ENCODE results near the gene SNX5.

Gene SNX5

DNA sequence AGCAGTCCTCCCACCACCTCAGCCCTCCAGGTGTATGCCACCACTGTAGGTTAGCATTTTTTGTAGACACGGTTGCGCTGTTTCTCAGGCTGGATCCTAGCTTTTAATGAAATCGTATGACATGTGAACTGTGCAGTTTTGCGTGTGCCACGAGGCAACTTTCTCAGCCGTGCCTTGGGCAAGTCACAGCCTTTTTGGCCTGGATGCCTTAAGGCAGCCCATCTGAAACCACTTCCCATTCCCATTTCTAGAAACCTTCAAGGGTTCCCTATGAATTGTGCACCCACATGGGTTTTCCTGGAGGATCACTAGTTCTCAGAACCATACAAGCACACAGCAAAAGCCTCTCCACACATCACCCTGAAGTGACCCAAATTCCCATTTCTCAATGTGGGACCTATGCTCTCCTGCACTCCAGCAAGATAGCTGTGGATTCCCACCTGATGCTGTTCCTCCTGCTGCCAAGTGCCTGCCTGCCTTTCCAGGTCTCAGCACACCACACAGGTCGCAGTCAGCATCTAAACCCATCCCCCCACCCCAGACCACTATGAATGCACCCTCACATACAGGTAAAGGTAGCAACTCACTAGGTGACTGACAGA, 28.9 kb downstream of the SNX5 start:
- DNase-seq, result no peak

DNA sequence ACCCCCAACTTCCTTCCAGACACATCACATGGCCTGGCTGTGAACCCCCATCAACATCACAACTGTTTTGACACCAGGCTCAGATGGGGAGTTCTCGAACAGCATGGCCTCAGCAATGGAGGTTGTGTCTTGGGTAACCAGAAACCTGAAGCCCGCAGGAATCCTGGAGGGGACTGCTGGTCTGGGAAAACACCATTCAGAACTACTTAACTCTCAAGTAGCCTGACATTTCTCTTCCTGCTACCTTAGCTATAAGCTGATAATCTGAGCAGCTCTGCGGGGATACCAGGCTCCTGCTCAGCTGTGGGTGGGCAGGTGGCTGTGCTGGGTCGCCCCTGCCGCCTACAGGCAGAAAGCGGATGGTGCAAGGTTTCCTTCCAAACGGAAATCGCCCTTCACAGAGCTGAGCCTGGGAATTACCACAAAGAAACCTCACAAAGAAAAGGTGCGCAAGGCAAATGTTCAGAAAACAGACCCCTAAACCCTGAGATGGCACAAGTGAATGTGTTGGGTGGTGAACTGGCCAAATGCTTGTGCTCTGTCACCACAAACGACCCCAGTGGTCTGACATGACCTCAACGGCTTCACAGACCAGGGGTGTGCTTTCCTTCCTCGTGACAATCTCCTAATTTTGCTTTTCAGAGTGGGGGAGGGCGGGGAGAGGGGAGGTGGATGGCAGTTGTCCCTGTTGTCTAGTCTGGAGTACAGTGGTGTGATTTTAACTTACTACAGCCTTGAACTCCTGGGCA, 29.5 kb downstream of the SNX5 start:
- DNase-seq, result no peak

DNA sequence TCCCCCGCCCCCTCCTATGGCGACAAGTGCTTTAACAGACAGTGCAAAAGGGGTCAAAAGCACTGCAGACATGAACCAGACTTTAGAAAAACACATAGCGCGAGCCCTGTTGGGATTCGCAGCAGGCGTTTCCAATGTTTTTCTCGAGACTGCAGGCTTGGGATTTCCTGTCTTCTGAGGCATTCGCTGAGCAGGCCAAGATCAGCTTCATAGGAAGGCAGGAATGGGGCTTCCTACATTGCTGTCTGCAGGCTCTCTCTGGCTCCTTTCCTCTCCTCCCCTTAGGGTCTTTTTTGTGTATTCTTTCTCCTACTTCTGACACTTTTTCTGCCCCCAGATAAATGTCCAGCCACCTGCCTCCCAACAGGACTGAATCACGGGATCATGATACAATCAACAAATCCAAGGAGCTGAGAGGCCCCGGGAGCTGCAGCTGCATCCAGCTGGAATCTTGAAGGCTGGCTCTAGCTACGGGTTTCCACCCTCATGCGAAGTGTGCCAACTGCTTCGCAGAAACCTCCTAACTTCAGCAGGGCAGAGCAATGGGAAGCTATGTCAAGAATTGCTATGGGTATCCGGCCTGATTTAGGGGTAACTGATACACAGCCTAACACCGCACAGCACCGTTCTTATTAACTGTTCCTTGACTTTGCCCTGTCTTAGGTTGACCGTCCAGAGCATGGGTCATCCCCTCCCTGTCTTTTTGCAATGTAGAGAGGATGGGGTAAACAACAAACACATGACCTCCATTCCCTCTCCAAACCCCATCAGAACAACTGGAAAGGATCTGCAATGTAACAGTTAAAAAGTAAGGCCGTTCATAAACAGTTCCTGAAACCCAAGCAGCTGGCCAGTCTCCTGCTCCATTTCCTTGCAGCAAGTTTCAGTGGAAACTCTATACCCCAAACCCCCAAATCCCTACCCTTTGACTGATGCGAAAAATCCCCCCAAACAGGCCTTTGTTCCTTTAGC, 31.5 kb downstream of the SNX5 start:
- DNase-seq, result no peak

DNA sequence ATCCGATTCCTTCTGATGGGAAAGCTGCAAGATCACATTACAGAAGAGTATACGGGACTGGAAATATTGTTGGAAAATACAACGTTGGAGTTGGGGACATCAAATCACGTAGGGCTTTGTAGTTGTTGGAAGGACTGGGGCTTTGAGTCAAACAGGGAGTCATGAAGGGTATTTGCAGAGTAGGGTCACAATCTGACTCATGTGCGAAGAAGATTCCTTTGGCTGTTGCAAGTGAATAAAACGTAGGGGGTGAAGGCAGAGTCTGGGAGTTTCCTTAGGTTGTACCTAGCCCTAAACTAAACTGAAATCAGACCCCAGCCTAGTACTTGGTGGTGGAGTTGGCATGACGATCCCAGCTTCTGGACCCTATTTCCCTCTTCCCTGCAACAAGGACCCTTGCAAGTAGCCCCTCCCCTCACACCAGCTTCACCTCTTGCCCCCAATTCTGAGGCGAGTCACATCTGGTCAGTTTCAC, 32.3 kb downstream of the SNX5 start:
- no peak for DNase-seq

DNA sequence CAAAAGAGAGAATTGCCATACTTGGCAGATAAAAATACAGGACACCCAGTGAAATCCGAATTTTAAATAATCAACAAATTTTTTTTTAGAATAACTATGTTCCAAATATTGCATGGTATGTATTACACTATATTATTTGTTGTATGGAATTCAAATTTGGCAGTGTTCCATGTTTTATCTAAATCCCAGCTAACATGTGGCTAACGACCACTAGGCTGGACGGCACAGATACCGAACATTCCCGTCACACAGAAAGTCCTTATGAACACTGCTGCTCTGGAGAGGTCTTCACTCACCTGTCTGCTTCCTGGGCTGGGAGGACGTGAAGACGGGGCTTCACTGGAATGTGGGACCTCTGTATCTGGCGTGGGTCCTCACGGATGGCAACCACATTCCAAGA, 32.8 kb downstream of the SNX5 start:
- no peak for DNase-seq

DNA sequence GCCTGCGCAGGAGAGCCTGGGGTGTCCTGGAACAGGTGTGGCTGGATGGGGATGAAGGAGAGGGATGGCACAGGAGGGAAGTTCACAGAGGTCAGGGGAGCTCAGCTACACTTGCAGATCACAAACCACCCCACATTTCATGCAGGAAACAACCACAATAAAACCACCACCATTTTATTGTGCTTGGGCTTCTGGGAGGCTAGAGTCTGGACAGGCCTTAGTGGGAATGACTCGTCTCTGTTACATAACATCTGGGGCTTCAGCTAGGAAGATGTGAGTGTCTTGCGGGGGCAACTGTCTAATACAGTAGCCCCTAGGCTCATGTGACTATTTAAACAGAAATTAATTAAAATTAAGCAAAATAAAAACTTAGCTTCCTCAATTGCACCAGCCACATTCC, 33.4 kb downstream of the SNX5 start:
- DNase-seq, result no peak

DNA sequence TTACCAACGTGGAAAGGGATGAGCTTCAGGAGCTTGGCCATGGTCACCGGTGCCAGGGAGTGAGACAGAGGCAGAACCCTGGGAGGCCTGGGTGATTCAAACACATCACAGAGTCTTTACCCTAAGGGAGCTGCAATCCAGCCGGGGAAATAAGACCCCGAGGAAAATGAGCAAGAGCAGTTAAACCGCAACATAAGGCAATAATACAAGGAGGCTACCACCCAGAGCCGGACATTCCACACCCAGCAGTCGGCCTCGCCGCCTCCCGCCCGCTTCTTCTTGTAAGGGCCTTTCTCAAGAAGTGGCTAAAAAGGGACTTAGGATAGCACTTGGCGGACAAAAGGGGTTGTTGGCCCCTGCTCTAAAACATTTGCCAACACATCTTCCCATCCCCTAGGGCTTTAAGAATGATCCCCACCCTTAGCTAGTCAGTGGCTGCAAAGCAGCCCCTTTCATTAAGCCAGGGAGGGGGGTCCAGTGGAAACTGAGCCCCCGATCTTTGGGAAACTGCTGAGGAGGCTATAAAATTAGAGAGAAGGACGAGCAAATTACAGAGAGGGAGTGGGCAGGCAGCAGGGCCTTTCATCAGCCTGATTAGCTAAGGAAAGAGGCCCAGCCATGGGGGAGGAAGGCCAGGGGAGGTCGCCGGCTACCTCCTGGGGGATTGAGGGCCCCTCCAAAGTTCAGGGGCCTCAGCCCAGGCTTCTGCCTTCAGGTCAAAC, 34.3 kb downstream of the SNX5 start:
- no peak for DNase-seq

DNA sequence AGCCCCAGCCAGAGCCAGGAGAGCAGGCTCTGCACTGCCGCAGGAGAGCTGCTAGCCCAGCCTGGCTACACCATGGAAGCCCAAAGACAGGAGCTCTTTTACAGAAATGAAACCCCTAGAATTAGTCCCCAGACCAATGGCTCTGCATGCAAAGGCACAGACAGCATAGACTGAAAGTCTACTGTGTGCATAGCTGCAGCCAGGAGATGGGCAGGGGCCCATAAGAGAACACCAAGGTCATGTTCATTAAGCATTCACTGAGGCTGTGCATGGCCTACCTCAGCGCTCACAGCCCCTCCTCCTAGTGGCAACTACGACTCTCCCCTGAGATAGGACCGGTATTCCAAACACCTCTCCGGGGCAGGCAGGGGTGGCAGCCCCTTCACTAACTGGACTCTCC, 34.9 kb downstream of the SNX5 start:
- no peak for DNase-seq

DNA sequence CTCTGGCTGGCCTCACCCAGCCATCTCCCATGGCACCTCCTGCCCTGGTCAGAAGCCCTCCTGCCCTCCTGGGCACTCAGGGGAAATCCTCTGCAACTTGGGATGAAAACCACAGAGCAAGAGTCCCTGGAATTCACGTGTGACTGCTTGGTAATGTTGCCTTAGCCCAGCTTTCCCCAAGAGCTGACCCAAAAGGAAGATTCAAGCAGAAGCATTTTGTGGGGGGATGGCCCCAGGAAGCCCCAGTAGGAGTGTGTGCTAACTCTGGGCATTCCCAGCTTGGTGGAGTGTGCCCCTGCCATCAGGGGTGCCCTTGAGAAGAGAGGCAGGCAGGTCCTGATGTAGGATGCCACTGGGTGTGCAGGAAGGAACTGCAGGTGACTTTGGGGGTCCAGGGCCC, 35.5 kb downstream of the SNX5 start:
- DNase-seq, result no peak

DNA sequence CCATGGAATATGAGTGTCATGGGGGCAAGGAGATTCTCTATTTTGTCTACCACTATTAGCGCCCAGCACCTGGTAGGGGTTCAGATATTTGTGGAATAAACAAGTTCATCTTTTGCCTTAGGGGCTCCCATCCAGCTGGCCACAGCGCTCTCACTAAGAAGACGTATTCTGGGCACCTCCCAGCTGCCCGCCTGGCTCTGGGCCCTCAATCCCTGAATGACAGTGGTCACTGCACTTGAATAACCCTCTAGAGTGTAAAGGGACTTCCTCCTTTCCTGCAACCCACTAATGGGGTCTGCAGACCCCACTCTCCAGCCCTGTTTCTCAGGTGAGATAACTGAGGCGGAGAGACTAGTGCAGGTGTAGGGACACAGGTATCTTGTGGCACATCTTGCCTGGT, 36.2 kb downstream of the SNX5 start:
- no peak for DNase-seq

DNA sequence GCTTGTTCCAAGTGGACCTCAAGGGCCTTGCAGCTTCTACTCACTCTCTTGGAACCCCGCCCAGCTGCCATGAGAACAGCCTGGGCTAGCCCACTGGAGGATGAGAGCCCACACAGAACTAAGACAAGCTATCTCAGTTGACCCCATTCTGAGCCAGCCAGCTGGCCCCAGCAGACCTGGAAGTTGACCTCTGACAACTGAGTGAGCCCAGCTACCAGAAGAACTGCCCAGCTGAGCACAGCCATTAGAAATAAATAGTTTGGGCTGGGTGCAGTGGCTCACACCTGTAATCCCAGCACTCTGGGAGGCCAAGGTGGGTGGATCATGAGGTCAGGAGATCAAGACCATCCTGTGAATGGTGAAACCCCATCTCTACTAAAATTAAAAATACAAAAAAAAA, 37.1 kb downstream of the SNX5 start:
- no peak for DNase-seq

DNA sequence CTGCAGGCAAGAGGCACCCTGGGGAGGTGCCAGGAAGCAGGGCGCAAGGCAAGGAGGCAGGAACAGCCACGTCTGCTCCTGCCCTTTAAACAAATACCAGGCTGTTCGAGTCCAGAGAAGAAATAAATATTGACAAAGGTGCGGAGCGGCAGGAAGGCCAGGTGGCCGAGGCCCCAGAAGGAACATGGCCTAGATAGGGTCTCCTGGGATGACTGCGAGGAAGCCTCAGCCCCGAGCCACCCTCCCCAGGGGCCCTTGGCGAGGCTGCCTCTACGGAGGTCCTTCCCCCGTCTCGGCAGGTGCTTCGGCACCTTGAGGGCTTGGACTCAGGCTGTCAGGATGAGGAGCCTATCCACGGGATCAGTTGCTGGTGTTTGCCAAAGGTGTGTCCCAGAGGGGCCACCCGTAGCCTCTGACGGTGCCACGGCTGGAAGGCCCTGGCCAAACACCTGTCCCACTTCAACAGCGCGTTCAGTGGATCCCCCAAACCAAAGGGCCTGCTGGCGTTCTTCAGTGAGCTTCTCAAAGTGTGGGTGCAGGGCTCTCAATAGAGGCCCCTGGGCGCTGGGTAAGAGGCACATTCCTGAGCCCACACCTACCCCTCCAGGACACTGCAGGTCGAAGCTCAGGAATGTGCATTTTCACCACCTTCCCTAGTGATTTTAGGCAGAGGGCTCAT, 39.8 kb downstream of the SNX5 start:
- DNase-seq, result no peak

DNA sequence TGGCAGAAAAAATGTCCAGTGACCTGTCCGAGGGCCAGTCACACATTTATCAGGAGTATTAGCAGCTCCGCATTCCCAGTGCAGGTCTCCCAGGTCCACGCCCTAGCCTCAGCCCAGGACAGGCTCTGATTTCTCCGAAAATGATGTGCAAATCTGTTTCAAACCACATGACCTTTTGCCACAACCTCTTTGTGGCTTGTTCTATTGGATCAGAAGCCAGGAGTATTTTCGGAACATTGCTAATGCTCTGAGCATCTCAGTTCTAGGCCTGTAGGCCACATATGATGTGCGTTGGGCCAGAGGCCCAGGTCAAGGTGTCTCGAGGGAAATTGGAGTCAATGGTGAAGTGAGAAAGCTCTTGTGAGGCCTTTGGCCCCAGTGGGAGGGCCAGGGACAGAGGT, 40.4 kb downstream of the SNX5 start:
- DNase-seq, result no peak

DNA sequence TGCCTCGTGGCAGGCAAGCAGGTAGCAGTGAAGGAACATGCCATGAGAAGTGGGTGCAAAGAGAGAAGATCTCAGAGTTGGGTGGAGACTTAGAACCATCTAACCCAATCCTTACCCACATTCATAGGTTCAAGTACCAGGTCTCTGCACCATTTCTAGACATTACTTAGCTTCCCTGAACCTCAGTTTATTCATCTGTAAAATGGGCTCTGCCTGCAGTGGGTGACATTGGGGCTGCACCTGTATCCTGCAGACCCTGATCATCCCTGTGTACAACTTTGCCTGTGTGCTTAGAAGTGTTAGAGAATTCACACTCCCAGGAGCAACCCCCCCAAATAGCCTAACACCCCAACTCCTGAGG, 42.7 kb downstream of the SNX5 start:
- DNase-seq, result no peak

DNA sequence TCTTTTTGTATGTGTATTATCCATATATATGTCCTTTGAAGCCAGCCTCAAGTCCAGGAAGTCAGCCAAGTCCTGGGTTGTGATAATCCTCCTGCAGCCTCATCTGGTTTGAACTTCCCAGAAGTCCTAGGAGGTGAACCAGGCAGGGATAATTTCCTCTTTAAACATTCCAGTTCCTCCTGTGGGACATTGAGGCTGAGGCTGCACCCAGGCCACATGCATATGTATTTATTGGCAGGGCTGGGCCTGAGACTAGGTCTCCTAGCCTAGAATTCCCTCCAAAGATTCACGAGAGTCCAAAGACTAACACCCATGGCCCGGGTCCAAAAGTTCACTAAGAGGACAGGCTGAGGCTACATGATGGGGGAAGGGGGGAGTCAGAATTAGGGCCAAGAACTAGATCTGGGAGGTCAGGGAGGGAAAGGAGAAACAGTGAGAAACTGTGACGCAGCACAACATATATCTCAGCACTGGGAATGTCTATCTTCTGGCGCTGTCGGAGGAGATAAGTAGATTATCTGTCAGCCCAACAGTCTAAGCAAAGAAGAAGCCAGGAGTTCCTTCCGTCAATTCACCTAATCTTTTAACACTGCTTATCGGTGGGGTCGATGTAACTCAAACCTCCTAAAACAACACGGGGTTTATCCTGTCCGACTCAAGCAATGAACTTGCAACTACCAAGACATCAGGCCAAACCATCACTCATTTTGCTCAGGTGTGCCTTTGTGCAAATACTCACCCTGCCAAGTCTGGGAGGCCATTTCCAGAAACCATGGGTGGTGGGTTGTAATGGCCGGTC, 43.3 kb downstream of the SNX5 start:
- no peak for DNase-seq

DNA sequence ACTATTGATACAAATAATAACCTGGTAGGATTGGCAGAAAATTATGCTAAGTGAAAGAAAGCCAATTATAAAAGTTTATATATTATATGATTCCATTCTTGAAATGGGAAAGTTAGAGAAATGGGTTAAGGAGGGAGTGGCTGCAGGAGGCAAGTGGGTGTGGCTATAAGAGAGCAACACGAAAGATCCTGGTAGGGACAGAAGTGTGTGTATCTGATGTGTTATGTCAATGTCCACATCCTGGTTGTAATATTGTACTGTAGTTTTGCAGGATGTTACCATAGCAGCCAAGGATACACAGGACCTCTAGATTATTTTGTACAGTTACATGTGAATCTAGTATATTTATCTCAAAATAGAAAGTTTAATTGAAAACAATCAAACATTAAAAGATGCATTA, 46.8 kb downstream of the SNX5 start:
- no peak for DNase-seq

DNA sequence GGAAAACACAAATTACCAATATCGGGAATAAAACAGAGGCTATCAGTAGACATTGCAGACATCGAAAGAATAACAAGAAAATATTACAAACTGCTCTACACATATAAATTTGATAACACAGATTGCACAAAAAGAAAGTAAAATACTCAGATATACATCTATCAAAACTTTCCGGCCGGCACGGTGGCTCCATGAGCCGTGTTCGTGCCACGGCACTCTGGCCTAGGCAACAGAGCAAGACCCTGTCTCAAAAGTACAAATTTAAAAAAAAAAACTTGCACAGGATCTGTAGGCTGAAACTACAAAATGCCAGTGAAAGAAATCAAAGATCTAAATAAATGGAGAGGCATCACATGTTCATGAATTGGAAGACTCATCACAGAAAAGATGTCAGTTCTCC, 49.4 kb downstream of the SNX5 start:
- DNase-seq, result no peak

DNA sequence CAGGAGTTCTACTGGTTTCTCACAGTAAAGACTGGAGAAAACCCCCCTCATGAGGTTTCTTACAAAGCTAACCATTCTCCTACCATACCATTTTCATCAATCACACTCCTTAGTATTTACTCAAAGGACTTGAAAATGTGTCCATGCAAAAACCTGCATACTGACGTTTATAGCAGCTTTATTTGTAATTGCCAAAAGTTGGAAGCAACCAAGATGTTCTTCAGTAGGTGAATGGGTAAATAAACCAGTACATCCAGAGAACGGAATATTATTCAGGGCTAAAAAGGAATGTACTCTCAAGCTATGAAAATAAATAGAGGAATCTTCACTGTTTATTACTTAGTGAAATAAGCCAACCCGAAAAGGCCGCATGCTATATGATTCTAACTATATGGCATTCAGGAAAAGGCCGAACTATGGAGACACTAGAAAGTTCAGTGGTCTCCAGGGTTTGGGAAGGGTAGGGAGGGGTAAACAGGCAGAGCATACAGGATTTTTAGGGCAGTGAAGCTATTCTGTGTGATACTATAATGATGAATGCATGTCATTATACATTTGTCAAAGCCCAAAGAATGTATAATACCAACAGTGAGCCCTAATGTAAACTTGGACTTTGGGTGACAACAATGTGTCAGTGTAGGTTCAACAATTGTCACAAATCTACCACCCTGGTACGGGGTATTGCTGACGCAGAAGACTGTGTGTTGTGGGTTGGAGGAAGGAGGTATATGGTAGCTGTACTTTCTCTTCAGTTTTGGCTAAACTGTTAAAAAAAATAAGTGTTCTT, 50.6 kb downstream of the SNX5 start:
- no peak for DNase-seq

DNA sequence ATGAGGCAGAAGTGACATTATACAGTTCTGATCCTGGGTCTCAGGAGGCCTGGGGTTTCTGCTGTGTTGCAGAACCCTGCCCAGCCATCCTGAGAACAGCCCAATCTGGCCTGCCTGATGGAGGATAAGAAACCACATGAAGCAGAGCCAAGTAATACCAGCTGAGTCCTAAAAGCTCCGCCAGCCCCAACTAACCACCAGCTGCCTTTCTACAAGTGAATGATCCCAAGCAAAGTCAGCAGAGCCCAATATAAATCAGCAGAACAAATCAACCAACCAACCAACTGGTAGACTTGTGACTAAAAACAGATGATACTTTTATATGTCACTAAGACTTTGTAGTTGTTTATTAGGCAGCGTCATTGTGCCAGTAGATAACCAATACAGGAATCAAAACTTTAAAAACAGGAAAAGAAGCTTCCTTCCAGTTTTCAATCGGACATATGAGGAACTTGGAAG, 52.1 kb downstream of the SNX5 start:
- no peak for DNase-seq

DNA sequence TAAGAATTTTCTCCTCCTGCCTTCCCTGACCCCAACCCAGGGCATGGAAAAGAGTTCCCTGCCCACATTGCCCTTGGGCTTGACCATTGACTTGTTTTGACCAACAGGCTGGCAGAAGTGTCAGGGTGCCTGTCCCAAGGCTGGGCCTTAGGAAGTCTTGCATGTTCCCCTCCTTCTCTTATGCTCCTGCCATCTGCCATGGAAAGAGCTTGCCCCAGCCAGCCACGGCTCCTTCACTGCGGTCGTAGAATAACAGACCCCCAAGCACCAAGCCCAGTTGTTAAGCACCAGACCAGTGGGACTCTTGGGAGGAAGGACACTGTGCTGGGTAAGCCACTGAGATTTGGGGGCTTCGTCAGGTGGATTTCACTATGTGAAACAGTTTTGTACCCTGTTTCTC, 53.6 kb downstream of the SNX5 start:
- no peak for DNase-seq

DNA sequence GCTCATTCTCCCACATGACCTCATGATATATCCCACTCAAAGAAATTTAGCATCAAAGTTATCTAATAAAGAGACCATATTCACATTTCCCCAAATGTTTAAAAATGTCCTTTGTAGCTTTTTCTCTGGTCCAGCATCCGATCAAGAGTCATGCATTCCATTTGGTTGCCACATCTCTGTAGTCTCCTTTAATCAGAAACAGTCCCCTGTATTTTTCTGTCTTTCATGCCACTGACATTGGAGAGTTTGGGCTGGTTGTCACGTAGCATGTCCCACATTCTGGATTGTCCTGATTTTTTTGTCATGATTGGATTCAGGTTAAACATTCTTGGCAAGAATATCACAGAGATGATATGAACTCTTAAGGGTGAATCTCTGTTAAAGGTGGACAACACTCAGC, 55.7 kb downstream of the SNX5 start:
- DNase-seq, result no peak

All from NCI-H1417 treated with DMSO at 0.1 percent for 48 hours (cell line).